MCF 10A (cell line): ENCODE data around the gene SH3BGR. TPM values are rescaled to one million over a fixed set of nuclear protein-coding genes. Genes with fewer than 3 reads are reported as not detected.

Source experiments
- BruUV-seq: library from RNA; stranded (reverse); fragments of 400-500 nt; replicated peaks from 2 replicates; lab custom pipeline; 2021; lab: Mats Ljungman, UMichigan
- CTCF ChIA-PET: fragments of 300-600 bp; sonication (Branson Sonifier 250); formaldehyde crosslinking; extraction: SDS; loops from one replicate; lab custom pipeline; 2021; ENCODE audit warnings: antibody characterized with exemption, inconsistent platforms; lab: Yijun Ruan, JAX
- POLR2A ChIA-PET: fragments of 300-600, 350-650 bp; sonication (Branson Sonifier 250); formaldehyde crosslinking; extraction: SDS; loops from one replicate; lab custom pipeline; 2020; ENCODE audit warnings: antibody characterized with exemption, inconsistent platforms; lab: Yijun Ruan, JAX
- DNase-seq: peaks from one replicate; pipeline ENCODE4 v3.0.0-alpha.2; 2018; ENCODE audit not compliant: unreplicated experiment
- H3K27ac Mint-ChIP-seq: one replicate; pipeline ENCODE4 v1.8.0; 2022; ENCODE audit warnings: mild to moderate bottlenecking, low read depth, mixed read lengths; ENCODE audit not compliant: unreplicated experiment
- H3K27me3 Mint-ChIP-seq: one replicate; pipeline ENCODE4 v1.8.0; 2022; ENCODE audit warnings: mixed read lengths; ENCODE audit not compliant: insufficient read depth, unreplicated experiment
- H3K36me3 Mint-ChIP-seq: one replicate; pipeline ENCODE4 v1.8.0; 2022; ENCODE audit warnings: mild to moderate bottlenecking, moderate library complexity, mixed read lengths; ENCODE audit not compliant: insufficient read depth, unreplicated experiment
- H3K4me1 Mint-ChIP-seq: one replicate; pipeline ENCODE4 v1.8.0; 2022; ENCODE audit warnings: mixed read lengths; ENCODE audit not compliant: insufficient read depth, unreplicated experiment
- H3K4me3 Mint-ChIP-seq: one replicate; pipeline ENCODE4 v1.8.0; 2022; ENCODE audit warnings: mild to moderate bottlenecking, moderate library complexity, mixed read lengths; ENCODE audit not compliant: unreplicated experiment
- H3K9me3 Mint-ChIP-seq: one replicate; pipeline ENCODE4 v1.8.0; 2022; ENCODE audit warnings: mixed read lengths; ENCODE audit not compliant: unreplicated experiment
- intact Hi-C: fragments of 100-400 bp; cut with micrococcal nuclease; formaldehyde crosslinking; loops from 2 replicates; pipeline ENCODE4 v1.14.1; 2022
- total RNA-seq: library from RNA; stranded (reverse); gene quantifications from 2 replicates; pipeline ENCODE4 v1.2.3, GENCODE V29; 2022
- TF ChIP-seq, protein P1 (sequence below): fragments of 200-600 bp; IDR thresholded peaks from one replicate; pipeline ENCODE4 v1.8.0; 2022; ENCODE audit warnings: antibody characterized with exemption, mild to moderate bottlenecking; ENCODE audit not compliant: unreplicated experiment

Gene SH3BGR
- total RNA-seq, 1 experiment from 2014 or later, result 11.3 TPM

- CTCF ChIA-PET, result interaction anchor here (0.9 kb wide), 1 partner anchor 315 kb away, joined by 3 read pairs; no protein-coding TSS in a partner anchor
- H3K4me3 Mint-ChIP-seq, result no peak overlapping the region
- no TSS peak for BruUV-seq
Observed at GRCh38 chr21:39474611-39475010, 22.8 kb downstream of the SH3BGR start.

DNA sequence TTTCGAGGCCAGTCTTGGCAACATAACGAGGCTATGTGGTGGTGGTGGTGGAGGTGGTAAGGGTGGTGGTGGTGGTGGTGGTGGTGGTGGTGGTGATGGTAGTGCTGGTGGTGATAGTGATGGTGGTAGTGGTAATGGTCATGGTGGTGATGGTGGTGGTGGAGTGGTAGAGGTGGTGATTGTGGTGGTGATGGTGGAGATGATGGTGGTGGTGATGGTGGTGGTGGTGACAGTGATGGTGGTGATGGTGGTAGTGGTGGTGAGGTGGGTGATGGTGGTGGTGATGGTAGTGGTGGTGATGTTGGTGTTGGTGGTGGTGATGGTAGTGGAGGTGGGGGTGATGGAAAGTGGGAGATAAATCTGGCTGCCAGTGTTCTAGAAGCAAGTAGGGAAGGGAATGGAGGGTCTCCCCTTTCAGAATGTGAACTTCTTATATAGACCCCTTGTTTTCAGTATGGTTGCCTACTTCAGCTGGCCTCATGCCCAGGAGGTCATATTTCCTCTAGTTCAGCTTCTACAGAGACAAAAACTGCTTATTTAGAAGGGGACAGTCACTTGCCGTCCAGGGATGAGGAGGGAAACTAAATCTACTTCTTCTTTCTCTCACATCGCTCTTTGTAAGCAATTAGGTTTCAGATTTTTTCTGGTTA is 27.5 kb downstream of the SH3BGR start:
- ChIA-PET CTCF (no interaction called here), POLR2A (no interaction called here)
- H3K27me3 Mint-ChIP-seq, result no peaks in the 10 kb centered on the region
- no peaks in the 10 kb centered on the region for H3K36me3 Mint-ChIP-seq
- intact Hi-C loops, result no loop called here
- no peak overlapping the region for H3K4me3 Mint-ChIP-seq
- no peaks in the 10 kb centered on the region for H3K9me3 Mint-ChIP-seq
- BruUV-seq, result no TSS peak
- TF ChIP-seq, protein P1, sequence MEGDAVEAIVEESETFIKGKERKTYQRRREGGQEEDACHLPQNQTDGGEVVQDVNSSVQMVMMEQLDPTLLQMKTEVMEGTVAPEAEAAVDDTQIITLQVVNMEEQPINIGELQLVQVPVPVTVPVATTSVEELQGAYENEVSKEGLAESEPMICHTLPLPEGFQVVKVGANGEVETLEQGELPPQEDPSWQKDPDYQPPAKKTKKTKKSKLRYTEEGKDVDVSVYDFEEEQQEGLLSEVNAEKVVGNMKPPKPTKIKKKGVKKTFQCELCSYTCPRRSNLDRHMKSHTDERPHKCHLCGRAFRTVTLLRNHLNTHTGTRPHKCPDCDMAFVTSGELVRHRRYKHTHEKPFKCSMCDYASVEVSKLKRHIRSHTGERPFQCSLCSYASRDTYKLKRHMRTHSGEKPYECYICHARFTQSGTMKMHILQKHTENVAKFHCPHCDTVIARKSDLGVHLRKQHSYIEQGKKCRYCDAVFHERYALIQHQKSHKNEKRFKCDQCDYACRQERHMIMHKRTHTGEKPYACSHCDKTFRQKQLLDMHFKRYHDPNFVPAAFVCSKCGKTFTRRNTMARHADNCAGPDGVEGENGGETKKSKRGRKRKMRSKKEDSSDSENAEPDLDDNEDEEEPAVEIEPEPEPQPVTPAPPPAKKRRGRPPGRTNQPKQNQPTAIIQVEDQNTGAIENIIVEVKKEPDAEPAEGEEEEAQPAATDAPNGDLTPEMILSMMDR, result no peak
- H3K4me1 Mint-ChIP-seq, result peaks cover 6% of the 10 kb centered on the region
- no peak overlapping the region for H3K27ac Mint-ChIP-seq
- no peak for DNase-seq

More at GRCh38 chr21:39474611-39475010, 22.8 kb downstream of the SH3BGR start:
- H3K9me3 Mint-ChIP-seq, result no peaks in the 10 kb centered on the region
- H3K27me3 Mint-ChIP-seq, result no peaks in the 10 kb centered on the region
- TF ChIP-seq, protein P1, result no peak
- H3K36me3 Mint-ChIP-seq, result no peaks in the 10 kb centered on the region
- intact Hi-C loops, result no loop called here
- H3K4me1 Mint-ChIP-seq, result no peaks in the 10 kb centered on the region
- DNase-seq, result no peak
- POLR2A ChIA-PET, result no interaction called here
- no peak overlapping the region for H3K27ac Mint-ChIP-seq

DNA sequence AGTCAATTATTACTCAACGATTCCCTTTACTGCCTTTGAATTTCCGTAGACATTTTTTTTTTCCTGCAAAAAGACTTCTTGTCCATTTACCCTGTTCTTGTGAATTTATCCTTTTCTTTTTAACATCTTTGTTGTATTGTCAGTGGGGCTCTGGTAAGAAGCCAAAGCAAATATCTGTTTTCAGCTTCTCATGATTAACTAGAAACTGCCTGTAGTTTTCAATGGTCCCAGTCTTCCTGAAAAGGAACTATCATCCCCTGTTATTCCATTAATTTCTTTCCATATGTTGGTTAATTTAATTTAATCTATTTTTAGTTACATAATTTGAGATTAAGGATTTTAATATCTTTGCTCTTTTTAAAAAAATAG is 28.0 kb downstream of the SH3BGR start:
- intact Hi-C loops, result no loop called here
- Mint-ChIP-seq H3K4me1 (peaks cover 6% of the 10 kb centered on the region), H3K4me3 (no peak overlapping the region), H3K27ac (no peak overlapping the region), H3K36me3 (no peaks in the 10 kb centered on the region), H3K27me3 (no peaks in the 10 kb centered on the region), H3K9me3 (no peaks in the 10 kb centered on the region)
- no TSS peak for BruUV-seq
- no peak for DNase-seq
- CTCF ChIA-PET, result no interaction called here
- TF ChIP-seq, protein P1, result no peak
- POLR2A ChIA-PET, result no interaction called here

- Mint-ChIP-seq H3K4me3 (no peak overlapping the region), H3K36me3 (no peaks in the 10 kb centered on the region), H3K27ac (no peak overlapping the region)
Observed at GRCh38 chr21:39480271-39480670, 28.5 kb downstream of the SH3BGR start.

More at GRCh38 chr21:39480271-39480670, 28.5 kb downstream of the SH3BGR start:
- peaks cover 6% of the 10 kb centered on the region for H3K4me1 Mint-ChIP-seq
- H3K27me3 Mint-ChIP-seq, result no peaks in the 10 kb centered on the region
- ChIA-PET CTCF (no interaction called here), POLR2A (no interaction called here)
- intact Hi-C loops, result no loop called here
- TF ChIP-seq, protein P1, result no peak
- no peak for DNase-seq
- no TSS peak for BruUV-seq
- H3K9me3 Mint-ChIP-seq, result no peaks in the 10 kb centered on the region
